NCI-H510A (cell line): ENCODE data around the gene MID1IP1.

ENCODE experiments used
- DNase-seq: peaks from one replicate; lab custom pipeline; 2025; lab: John Stamatoyannopoulos, UW

Gene MID1IP1

GRCh38 chrX:38800981-38801845, at the start of gene MID1IP1:
Gene MID1IP1, plus strand, starts transcription at chrX:38801459. Its CDS starts 3,488 bp downstream, at chrX:38804947.
- DNase-seq: peak; percentile 84

DNA sequence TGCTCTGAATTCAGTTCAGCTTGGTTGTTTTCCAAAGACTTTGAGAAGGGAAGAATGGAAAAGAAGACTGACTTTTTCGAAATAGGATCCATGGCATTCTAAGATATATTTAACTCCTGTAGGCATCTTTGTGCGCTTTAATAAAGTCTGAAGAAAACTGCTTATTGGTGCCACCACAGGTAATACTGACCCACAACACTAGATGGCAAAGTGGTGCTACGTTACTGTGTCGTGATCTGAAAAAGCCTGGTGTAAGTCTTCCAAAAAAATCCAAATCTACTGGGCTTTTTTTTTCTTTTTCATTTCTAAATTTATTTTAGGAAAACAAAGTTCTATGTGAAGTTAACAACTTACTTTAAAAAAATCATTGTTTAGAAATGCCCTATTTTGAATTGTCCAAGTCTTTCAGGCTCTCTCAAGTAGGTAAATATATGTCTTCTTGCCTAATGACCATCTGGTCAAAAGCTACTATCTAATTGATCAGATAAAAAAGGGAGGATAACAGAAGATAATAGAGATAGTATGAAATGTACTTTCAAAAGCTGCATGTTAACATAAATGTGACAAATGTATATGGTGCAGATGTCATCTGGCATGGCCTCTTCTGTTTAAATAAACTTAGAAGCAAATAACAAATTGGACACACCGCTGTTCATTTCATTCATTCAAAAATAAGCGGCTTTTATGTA, 47.0 kb upstream of the MID1IP1 start:
- DNase-seq: no peak

- no peak for DNase-seq
Observed at GRCh38 chrX:38754818-38755718, 46.2 kb upstream of the MID1IP1 start.

DNA sequence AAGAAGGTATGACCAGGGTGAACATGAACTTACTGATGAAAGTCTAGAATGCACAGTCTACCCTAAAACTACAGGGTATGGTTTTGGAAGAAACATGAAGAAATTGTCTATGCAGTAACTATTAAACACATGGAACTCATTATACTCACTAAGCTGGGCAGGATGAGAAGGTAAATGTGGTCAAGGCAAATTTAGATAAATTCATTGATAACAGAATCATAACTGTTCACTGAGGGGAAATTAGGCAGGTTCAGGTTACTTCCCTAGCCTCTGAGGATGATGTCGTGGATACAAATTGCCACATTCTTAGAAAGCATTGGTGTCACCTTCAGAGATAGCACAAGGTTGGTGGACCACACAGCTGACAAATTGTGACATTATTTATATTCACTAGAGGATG, 40.4 kb upstream of the MID1IP1 start:
- no peak for DNase-seq

DNA sequence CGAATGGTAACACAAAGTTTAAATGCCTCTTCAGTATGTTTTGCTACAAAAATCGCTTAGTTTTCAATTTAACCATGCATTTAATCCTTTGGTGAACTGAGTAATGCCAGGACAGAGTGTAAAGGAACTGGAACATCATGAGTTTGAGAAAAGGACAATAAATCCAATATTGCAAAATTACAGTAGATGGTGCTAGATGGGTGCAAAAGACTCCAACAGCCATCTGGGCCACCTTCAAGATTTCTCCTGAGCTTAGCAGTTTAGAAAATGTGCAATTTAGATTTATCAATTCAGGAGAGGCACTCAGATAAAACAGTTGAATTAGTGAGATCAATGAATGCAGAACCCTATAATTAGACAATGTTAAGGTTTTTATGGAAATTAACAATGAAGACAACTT, 33.2 kb upstream of the MID1IP1 start:
- no peak for DNase-seq

- no peak for DNase-seq
Observed at GRCh38 chrX:38770152-38770551, 31.1 kb upstream of the MID1IP1 start.

DNA sequence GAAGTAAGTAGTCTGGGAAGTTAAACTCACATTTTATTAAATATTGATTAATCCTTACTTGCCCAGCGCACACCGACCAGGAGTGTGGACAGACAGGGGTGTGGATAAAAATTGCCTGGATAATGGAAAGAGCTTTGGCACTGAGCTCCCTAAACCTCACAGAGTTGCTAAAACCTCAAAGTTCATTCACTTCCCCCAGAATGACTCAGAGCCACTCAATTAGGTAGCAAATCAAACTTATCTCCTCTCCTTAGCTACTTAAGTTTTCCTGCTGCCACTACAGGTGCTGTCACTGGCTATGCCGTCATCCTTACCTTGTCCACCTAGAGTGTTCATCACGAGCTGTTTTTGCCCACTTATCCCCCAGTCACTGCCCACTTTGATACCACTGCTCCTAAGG, 27.0 kb upstream of the MID1IP1 start:
- DNase-seq: no peak

DNA sequence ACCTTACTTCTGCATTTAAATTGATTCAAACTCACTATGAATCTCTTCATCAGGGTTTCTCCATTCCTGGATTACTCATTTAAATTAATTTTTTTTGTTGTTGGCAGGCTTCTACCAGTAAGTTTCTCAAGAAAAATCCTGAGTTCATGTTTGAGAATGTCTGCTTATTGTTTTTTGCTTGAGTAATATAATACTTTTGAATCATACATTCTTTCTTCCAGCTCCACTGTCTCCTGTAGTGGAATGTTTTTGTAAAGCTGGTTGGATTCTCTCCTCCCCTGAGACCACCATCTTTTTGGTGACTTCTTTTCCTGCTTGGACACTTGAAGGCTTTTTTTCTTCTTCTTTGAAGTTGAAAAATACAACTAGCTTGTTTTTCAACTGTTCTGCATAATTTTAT, 4.3 kb upstream of the MID1IP1 start:
- no peak for DNase-seq

DNA sequence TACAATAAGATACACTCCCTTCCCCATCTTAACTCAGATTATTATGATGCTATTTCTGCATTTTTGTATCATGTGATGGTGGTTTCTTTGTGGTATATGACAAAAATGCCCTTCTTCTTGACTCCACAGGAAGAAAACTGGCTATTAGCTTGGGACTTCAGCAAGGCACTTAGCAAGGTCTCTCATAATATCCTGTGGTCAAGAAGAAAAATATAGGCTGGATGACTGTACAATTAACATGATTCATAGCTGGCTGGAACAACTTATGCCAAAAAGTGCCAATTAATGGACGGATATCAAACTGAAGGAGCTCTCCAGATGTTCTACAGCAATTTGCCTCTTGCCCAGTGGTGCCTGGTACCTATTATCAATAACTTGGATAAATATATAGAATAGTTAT, 2.3 kb upstream of the MID1IP1 start:
- DNase-seq: no peak

DNA sequence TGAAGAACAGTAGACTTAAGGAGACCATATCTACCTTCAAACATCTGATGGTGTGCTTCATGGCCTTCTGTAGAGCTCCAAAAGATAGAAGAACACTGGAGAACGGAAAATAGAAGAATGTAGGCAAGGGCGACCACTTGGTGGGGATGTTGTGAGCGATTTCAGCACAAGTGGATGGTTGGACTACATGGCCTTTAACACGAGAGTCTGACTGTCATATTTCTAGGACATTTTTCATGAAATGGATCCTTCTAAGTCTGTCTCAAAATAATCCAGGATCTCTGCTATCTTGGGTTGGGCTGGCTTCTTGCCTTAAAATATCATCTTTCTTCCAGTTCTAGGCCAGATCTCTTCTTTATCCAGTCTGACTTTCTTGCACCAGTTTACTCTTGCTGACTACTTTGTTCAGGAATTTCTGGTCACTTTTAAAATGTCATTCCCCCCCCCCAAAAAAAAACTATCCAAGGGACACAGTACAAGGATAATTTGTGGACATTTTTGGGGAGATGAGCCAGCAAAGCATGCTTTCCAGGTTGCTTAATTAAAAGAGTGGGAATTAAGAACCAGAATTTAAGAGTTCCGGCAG, 1.2 kb upstream of the MID1IP1 start:
- DNase-seq: no peak

DNA sequence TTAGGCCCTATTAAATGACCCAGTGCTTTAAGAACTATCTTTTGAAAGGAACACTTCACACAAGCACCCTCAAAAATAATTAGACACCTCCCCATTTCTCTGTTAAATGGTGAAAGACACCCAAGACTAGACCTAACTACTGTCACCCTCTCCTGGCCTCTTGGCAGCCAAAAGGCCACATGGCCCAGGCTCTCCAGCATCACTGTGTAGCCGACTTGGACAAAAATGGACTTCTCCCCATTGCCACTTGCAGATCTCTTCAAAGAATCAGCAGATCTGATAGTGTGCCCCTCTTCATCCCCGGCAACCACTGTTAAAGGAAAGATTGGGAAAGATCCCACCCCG, 2.0 kb downstream of the MID1IP1 start:
- peak; percentile 15 for DNase-seq

DNA sequence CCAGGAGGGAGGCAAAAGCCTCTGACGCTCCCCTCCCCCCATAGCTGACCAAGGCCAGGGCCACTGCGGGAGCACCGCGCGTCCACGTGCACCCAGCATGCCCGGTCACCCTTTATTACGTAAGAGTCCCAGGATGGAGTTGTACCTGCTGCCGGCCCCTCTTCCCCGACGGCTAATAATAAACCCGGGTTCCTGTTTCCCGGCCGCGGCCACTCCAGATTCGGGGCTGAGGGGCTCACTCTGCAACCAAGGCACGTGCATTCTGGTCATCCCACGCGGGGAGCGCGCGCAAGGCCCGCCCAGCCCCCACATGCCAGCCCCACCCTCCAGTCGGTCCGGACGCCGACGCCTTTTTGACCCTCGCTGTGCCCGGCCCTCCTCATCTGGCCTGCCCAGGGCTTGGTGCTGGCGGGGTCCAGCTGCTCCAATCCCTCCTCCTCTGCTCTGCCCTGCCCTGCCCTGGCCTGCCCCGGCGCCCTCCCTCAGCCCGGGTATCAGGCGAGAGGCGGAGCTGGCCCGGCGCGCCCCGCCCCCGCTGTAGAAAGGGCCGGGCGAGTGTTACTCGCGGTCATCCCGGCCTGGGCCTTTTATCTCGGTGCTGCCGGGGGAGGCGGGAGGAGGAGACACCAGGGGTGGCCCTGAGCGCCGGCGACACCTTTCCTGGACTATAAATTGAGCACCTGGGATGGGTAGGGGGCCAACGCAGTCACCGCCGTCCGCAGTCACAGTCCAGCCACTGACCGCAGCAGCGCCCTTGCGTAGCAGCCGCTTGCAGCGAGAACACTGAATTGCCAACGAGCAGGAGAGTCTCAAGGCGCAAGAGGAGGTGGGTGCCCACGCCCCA, 2.6 kb downstream of the MID1IP1 start:
- DNase-seq: peak; percentile 78

GRCh38 chrX:38804432-38804681, 3.1 kb downstream of the MID1IP1 start:
- DNase-seq: no peak

GRCh38 chrX:38804682-38805431, 3.6 kb downstream of the MID1IP1 start:
- no peak for DNase-seq

GRCh38 chrX:38805432-38806389, 4.5 kb downstream of the MID1IP1 start:
- peak; percentile 46 for DNase-seq

DNA sequence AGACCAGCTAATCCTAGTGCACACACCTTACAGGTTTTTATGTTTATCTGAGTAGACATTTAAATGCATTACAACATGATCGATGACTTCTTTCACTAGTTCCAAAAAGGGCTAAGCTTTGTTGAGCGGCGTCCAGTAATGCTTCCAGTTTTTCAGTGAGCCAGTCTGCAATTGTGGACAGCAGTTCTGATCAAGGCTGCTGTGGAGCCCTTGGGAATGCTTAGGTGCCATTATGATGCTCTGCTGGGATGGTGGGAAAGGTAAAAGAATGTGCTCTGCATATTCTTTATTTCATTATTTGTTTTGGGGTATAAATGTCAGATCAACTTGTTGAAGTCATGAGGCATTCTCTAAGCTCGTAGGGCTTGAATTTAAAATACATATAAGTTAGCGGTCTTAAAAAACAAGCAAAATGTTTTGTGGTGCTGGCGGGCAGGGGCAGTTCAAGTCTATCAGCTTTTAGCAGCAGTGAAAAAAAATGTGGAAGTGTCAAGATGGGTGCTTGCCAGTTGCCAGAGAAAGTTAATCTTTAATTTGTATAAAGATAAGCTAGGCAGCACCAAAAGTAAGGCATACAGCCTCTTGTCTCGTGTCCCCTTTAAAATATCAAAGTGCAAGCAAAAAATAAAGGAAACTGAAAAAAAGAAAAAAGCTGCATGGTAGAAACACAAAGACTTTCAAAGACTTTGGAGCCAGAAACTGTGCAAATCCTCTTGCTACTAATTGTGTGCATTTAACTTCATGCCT, 5.8 kb downstream of the MID1IP1 start:
- DNase-seq: no peak

DNA sequence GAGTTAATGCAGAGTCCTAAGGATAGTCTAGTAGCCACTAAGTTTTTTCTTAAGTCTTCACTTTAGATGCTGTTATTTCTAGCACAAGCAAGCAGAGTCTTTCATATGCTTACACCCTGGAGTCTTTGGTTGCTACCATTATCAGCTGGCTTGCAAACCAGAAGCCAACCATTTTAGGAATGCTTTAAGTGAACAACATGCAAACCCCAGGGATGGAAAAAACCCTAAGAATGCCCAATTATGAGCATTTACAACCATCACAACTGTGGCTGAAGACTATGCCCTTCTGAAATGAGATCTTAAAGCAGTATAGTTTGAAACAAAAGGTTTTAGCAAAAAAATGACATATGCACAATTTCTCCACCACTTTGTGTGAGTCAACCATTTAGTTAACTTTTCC, 6.6 kb downstream of the MID1IP1 start:
- DNase-seq: no peak

- DNase-seq: no peak
Observed at GRCh38 chrX:38811515-38812243, 10.4 kb downstream of the MID1IP1 start.
